H1 (cell line): ENCODE measurements around the gene RBMY1B. TPM values are rescaled to one million over a fixed set of nuclear protein-coding genes. Genes with fewer than 3 reads are reported as not detected.

Experiments used
- CTCF ChIA-PET: fragments of 300-600 bp; sonication (Branson Sonifier 250); formaldehyde crosslinking; loops from one replicate; lab custom pipeline; 2021; ENCODE audit not compliant: partially characterized antibody; lab: Charles Lee
- POLR2A ChIA-PET: fragments of 300-600 bp; sonication (Branson Sonifier 250); formaldehyde crosslinking; loops from one replicate; lab custom pipeline; 2021; ENCODE audit warnings: inconsistent platforms; ENCODE audit not compliant: partially characterized antibody; lab: Charles Lee
- DNase-seq, 2 experiments: peaks; one replicate each; pipeline versions ENCODE4 v3.0.0 to v3.0.0-alpha.2; 2010 to 2022; ENCODE audit warnings: low spot score in 2 of 2, low read depth in 1 of 2, mixed read lengths in 1 of 2
- FAIRE-seq: peaks from 2 replicates; lab custom pipeline; 2011; peaks lifted over from hg19 to GRCh38; lab: Jason Lieb, UNC
- H2AFZ ChIP-seq: 2 replicates; pipeline ENCODE4 v1.8.1; 2012; ENCODE audit warnings: low read length, inconsistent platforms
- H2AK5ac ChIP-seq: 2 replicates; pipeline ENCODE4 v1.6.1; 2013; ENCODE audit warnings: low read depth, low read length
- H2BK120ac ChIP-seq: replicated peaks from 2 replicates; pipeline ENCODE3; 2013; ENCODE audit warnings: low read depth, low read length, inconsistent platforms
- H2BK12ac ChIP-seq: 2 replicates; pipeline ENCODE4 v1.6.1; 2013; ENCODE audit warnings: low read depth, low read length
- H2BK15ac ChIP-seq: 2 replicates; pipeline ENCODE4 v1.6.1; 2013; ENCODE audit warnings: low read length
- H2BK20ac ChIP-seq: 2 replicates; pipeline ENCODE4 v1.6.1; 2013; ENCODE audit warnings: low read length
- H2BK5ac ChIP-seq: 2 replicates; pipeline ENCODE4 v1.6.1; 2013; ENCODE audit warnings: low read depth, low read length
- H3K14ac ChIP-seq: 2 replicates; pipeline ENCODE4 v1.6.1; 2013; ENCODE audit warnings: inconsistent platforms; ENCODE audit not compliant: insufficient read length
- H3K18ac ChIP-seq: 2 replicates; pipeline ENCODE4 v1.6.1; 2013; ENCODE audit warnings: low read length; ENCODE audit errors: extremely low read depth
- H3K23ac ChIP-seq: 2 replicates; pipeline ENCODE4 v1.6.1; 2013; ENCODE audit warnings: inconsistent platforms; ENCODE audit not compliant: insufficient read length
- H3K23me2 ChIP-seq: 2 replicates; pipeline ENCODE4 v1.6.1; 2013; ENCODE audit warnings: low read depth, low read length
- H3K27ac ChIP-seq: 2 replicates; pipeline ENCODE4 v1.6.1; 2011; ENCODE audit warnings: low read depth, low read length, inconsistent platforms
- H3K27me3 ChIP-seq, 4 experiments: replicated peaks in 1 of 4; 1 replicate in 1 of 4; 2 replicates in 3 of 4; pipeline versions ENCODE4 v1.6.1 to v1.8.1; 2011 to 2013; ENCODE audit warnings: low read length in 3 of 4, mild to moderate bottlenecking in 3 of 4, inconsistent platforms in 2 of 4, mixed read lengths in 2 of 4, moderate library complexity in 1 of 4; ENCODE audit not compliant: control insufficient read depth in 3 of 4, insufficient read depth in 3 of 4; ENCODE audit errors: extremely low read depth in 1 of 4
- H3K36me3 ChIP-seq, 4 experiments: 2 replicates each; pipeline versions ENCODE4 v1.6.1 to v1.8.1; 2011 to 2013; ENCODE audit warnings: mild to moderate bottlenecking in 4 of 4, low read length in 3 of 4, moderate library complexity in 2 of 4, control low read depth in 1 of 4, inconsistent platforms in 1 of 4; ENCODE audit not compliant: insufficient read depth in 4 of 4, control insufficient read depth in 2 of 4
- H3K4ac ChIP-seq: replicated peaks from 2 replicates; pipeline ENCODE3; 2013; ENCODE audit warnings: low read length, low read depth, mixed read lengths, inconsistent platforms; ENCODE audit not compliant: insufficient read length
- H3K4me1 ChIP-seq, 4 experiments: replicated peaks in 1 of 4; 1 replicate in 1 of 4; 2 replicates in 3 of 4; pipeline versions ENCODE4 v1.6.1 to v1.8.1; 2011 to 2013; ENCODE audit warnings: low read length in 3 of 4, inconsistent platforms in 2 of 4, mixed read lengths in 1 of 4; ENCODE audit not compliant: insufficient read depth in 4 of 4, control insufficient read depth in 3 of 4
- H3K4me2 ChIP-seq, 2 experiments: 2 replicates each; pipeline versions ENCODE4 v1.6.1 to v1.8.1; 2011 to 2013; ENCODE audit warnings: low read depth in 2 of 2, low read length in 2 of 2, control low read depth in 1 of 2, inconsistent platforms in 1 of 2, mild to moderate bottlenecking in 1 of 2; ENCODE audit not compliant: insufficient read depth in 1 of 2
- H3K4me3 ChIP-seq, 4 experiments: fragments of 200-600, 300-600 bp in 1 of 4; sonication (generic), shearing (Covaris generic), sonication (Bioruptor Twin) in 1 of 4; 2 replicates each; pipeline versions ENCODE4 v1.5.1 to v1.8.1; 2011 to 2016; ENCODE audit warnings: low read length in 4 of 4, low read depth in 3 of 4, control low read depth in 2 of 4, inconsistent platforms in 2 of 4, mild to moderate bottlenecking in 2 of 4, mixed read lengths in 1 of 4, moderate library complexity in 1 of 4; ENCODE audit not compliant: insufficient read depth in 2 of 4; ENCODE audit errors: extremely low read depth in 1 of 4
- H3K56ac ChIP-seq: replicated peaks from 2 replicates; pipeline ENCODE3; 2013; ENCODE audit warnings: low read depth, mild to moderate bottlenecking, mixed read lengths, low read length, inconsistent platforms; ENCODE audit not compliant: insufficient read length
- H3K79me1 ChIP-seq: 2 replicates; pipeline ENCODE4 v1.6.1; 2013; ENCODE audit warnings: low read depth, low read length, control low read depth
- H3K79me2 ChIP-seq, 2 experiments: 2 replicates each; pipeline versions ENCODE4 v1.6.1 to v1.8.1; 2012 to 2013; ENCODE audit warnings: low read length in 2 of 2, mild to moderate bottlenecking in 2 of 2, inconsistent platforms in 1 of 2; ENCODE audit not compliant: insufficient read depth in 2 of 2, control insufficient read depth in 1 of 2
- H3K9ac ChIP-seq, 4 experiments: replicated peaks in 1 of 4; 1 replicate in 1 of 4; 2 replicates in 3 of 4; pipeline versions ENCODE4 v1.6.1 to v1.8.1; 2011 to 2013; ENCODE audit warnings: low read depth in 3 of 4, low read length in 3 of 4, control low read depth in 2 of 4, mild to moderate bottlenecking in 2 of 4, moderate library complexity in 2 of 4, inconsistent platforms in 1 of 4; ENCODE audit errors: extremely low read depth in 1 of 4
- H3K9me3 ChIP-seq, 2 experiments: 2 replicates each; pipeline versions ENCODE4 v1.6.1 to v1.8.1; 2012 to 2013; ENCODE audit warnings: mild to moderate bottlenecking in 2 of 2, moderate library complexity in 2 of 2, control low read depth in 1 of 2, inconsistent platforms in 1 of 2, low read depth in 1 of 2, low read length in 1 of 2, mixed read lengths in 1 of 2; ENCODE audit not compliant: insufficient read depth in 2 of 2
- H4K20me1 ChIP-seq, 2 experiments: replicated peaks in 1 of 2; 2 replicates each; pipeline versions ENCODE3 to v1.8.1; 2011 to 2013; ENCODE audit warnings: inconsistent platforms in 2 of 2, low read length in 2 of 2, mild to moderate bottlenecking in 1 of 2; ENCODE audit not compliant: insufficient read depth in 2 of 2, control insufficient read depth in 1 of 2
- H4K5ac ChIP-seq: 2 replicates; pipeline ENCODE4 v1.6.1; 2013; ENCODE audit warnings: low read length, low read depth, mixed read lengths, inconsistent platforms; ENCODE audit not compliant: insufficient read length
- H4K8ac ChIP-seq: 2 replicates; pipeline ENCODE4 v1.8.0; 2013; ENCODE audit warnings: mild to moderate bottlenecking, moderate library complexity, low read length, inconsistent platforms; ENCODE audit not compliant: insufficient read depth; ENCODE audit errors: extremely low read depth
- H4K91ac ChIP-seq: replicated peaks from 2 replicates; pipeline ENCODE3; 2013; ENCODE audit warnings: low read length, mixed read lengths, inconsistent platforms; ENCODE audit not compliant: insufficient read length
- FOSL1 ChIP-seq: IDR thresholded peaks from 2 replicates; pipeline ENCODE4 v1.6.1; 2011; ENCODE audit warnings: mild to moderate bottlenecking, low read depth, low read length, moderate library complexity; ENCODE audit not compliant: insufficient read depth
- GTF2F1 ChIP-seq: IDR thresholded peaks from 2 replicates; pipeline ENCODE4 v1.6.1; 2012; ENCODE audit warnings: low read depth, low read length, improper control_type of control experiment, borderline replicate concordance
- NANOG ChIP-seq: IDR thresholded peaks from 2 replicates; pipeline ENCODE4 v1.6.1; 2011; ENCODE audit warnings: low read length, low read depth, mild to moderate bottlenecking, inconsistent platforms; ENCODE audit not compliant: insufficient read depth, poor library complexity, severe bottlenecking
- NRF1 ChIP-seq: IDR thresholded peaks from 2 replicates; pipeline ENCODE4 v1.6.1; 2011; ENCODE audit warnings: mild to moderate bottlenecking, low read depth, low read length, improper control_type of control experiment
- RAD21 ChIP-seq, 2 experiments: IDR thresholded peaks in 1 of 2; conservative IDR thresholded peaks in 1 of 2; 2 replicates each; pipeline ENCODE4 v1.6.1; 2011; ENCODE audit warnings: low read depth in 2 of 2, low read length in 2 of 2, improper control_type of control experiment in 1 of 2, inconsistent platforms in 1 of 2, mild to moderate bottlenecking in 1 of 2, moderate library complexity in 1 of 2
- RNF2 ChIP-seq: fragments of 200-900, 300-1000 bp; sonication (generic); IDR thresholded peaks from 2 replicates; pipeline ENCODE4 v1.7.1; 2016; ENCODE audit warnings: borderline replicate concordance, low read depth, mild to moderate bottlenecking, antibody characterized with exemption, low read length; ENCODE audit not compliant: poor library complexity, severe bottlenecking; ENCODE audit errors: missing control alignments
- SP2 ChIP-seq: IDR thresholded peaks from 2 replicates; pipeline ENCODE4 v1.6.1; 2012; ENCODE audit warnings: mild to moderate bottlenecking, low read length, inconsistent platforms
- SUZ12 ChIP-seq: fragments of 200-600 bp; sonication (generic); IDR thresholded peaks from 2 replicates; pipeline ENCODE4 v1.6.1; 2012; ENCODE audit warnings: mild to moderate bottlenecking, inconsistent platforms, low read length, moderate library complexity, mixed read lengths
- TCF12 ChIP-seq: IDR thresholded peaks from 2 replicates; pipeline ENCODE4 v1.6.1; 2011; ENCODE audit warnings: low read depth, mild to moderate bottlenecking, low read length
- WGBS, 2 experiments: shearing (Covaris generic) in 1 of 2; methylation state at CpG; one replicate each; pipeline versions ENCODE4 v1.1.6 to v1.1.7; 2013 to 2015; ENCODE audit warnings: low lambda C conversion rate in 2 of 2, mixed read lengths in 2 of 2, inconsistent platforms in 1 of 2, low coverage in 1 of 2, missing lambda C conversion rate in 1 of 2; ENCODE audit not compliant: insufficient replicate concordance in 2 of 2, insufficient coverage in 1 of 2, insufficient read length in 1 of 2; ENCODE audit errors: extremely low coverage in 1 of 2, missing lambda C conversion rate in 1 of 2; 5-methylcytosine and 5-hydroxymethylcytosine counted together
- polyA plus RNA-seq, 7 experiments: library from polyadenylated mRNA; depleted of rRNA in 3 of 7; stranded (reverse) in 5 of 7; unstranded in 2 of 7; fragments of >200 nt in 5 of 7; fragments of 200-250 nt in 2 of 7; gene quantifications; 1 replicate in 5 of 7; 2 replicates in 1 of 7; 4 replicates in 1 of 7; pipeline versions ENCODE4 v1.2.1 to v1.2.3, GENCODE V29; 2011 to 2013; ENCODE audit warnings: missing spikeins in 2 of 7, mixed read lengths in 2 of 7
- total RNA-seq: library from RNA; stranded (reverse); fragmentation: NEBNext Ultra II Directional; extraction: Animal tissue kit (Norgen Biotek cat#: 25700); gene quantifications from 2 replicates; pipeline ENCODE4 v1.2.1, GENCODE V29; 2021
- TF ChIP-seq, protein P1 (sequence below): IDR thresholded peaks from 2 replicates; pipeline ENCODE4 v1.6.1; 2012; ENCODE audit warnings: inconsistent platforms
- TF ChIP-seq, protein P2 (sequence below): IDR thresholded peaks from 2 replicates; pipeline ENCODE4 v1.6.1; 2011; ENCODE audit warnings: low read length, improper control_type of control experiment

The RBMY1B gene
- total and polyA plus RNA-seq, 2 of the 8 experiments (the other 6 are each of a cell fraction or from before 2014, with no cell fraction given): not detected

DNA sequence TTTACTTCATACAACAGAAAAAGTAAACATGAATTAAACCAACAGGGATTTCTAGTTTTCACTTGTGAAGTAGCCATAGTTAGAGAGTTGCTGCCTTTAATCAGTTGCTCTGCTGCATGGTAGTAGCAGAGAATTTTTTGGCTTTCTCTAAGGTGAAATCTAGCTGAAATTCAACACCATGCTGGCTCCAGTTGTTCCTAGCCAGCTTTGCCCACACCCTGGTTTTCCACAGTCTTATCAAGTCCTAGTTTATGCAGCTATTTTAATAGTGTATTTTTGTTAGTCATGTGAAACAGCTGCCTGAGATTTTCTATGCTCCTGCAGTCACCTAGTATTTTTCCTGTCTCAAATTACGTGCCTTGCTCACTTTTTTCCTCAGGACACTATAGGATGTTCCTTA, 28.2 kb upstream of the RBMY1B start:
- TF ChIP-seq RNF2: no peak
- no peak for TF ChIP-seq RAD21 (IDR thresholded peaks at IDR 0.05 in 1 of 2, conservative IDR thresholded peaks at IDR 0.05 in 1 of 2; ENCODE audit: low read depth in 2 of 2, low read length in 2 of 2)
- no peak for TF ChIP-seq TCF12
- TF ChIP-seq NRF1: no peak
- TF ChIP-seq, protein P1, sequence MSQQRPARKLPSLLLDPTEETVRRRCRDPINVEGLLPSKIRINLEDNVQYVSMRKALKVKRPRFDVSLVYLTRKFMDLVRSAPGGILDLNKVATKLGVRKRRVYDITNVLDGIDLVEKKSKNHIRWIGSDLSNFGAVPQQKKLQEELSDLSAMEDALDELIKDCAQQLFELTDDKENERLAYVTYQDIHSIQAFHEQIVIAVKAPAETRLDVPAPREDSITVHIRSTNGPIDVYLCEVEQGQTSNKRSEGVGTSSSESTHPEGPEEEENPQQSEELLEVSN: no peak
- TF ChIP-seq GTF2F1: no peak
- no peak for TF ChIP-seq NANOG
- TF ChIP-seq FOSL1: no peak
- no peak for TF ChIP-seq SUZ12
- TF ChIP-seq SP2: no peak
- TF ChIP-seq, protein P2, sequence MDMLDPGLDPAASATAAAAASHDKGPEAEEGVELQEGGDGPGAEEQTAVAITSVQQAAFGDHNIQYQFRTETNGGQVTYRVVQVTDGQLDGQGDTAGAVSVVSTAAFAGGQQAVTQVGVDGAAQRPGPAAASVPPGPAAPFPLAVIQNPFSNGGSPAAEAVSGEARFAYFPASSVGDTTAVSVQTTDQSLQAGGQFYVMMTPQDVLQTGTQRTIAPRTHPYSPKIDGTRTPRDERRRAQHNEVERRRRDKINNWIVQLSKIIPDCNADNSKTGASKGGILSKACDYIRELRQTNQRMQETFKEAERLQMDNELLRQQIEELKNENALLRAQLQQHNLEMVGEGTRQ: no peak
- TF ChIP-seq, all 59 proteins: peak for 0
- FAIRE-seq: no peak
- WGBS, 2 experiments: 60% methylated on average over 1 of the region's 1 CpG; no CpG with 5 or more reads in 1 of the 2 experiments
- Histone ChIP-seq H3K79me1 (no peaks in the 10 kb centered on the region), H3K27ac (no peak overlapping the region), H2BK5ac (no peak overlapping the region), H3K9ac (no peak overlapping the region), H3K36me3 (no peaks in the 10 kb centered on the region), H3K9me3 (peaks cover 4 to 17% of the 10 kb centered on the region in 2 experiments; a peak in 3 of 4 replicates), H4K20me1 (no peaks in the 10 kb centered on the region), H4K91ac (no peak overlapping the region), H2AFZ (no peak overlapping the region), H3K4ac (no peak overlapping the region), H4K8ac (no peak overlapping the region), H3K4me1 (no peaks in the 10 kb centered on the region), H3K23me2 (no peaks in the 10 kb centered on the region), H2BK20ac (no peak overlapping the region), H2BK120ac (no peak overlapping the region), H3K79me2 (no peaks in the 10 kb centered on the region), H3K56ac (no peak overlapping the region), H2AK5ac (no peak overlapping the region), H2BK12ac (no peak overlapping the region), H3K23ac (no peak overlapping the region), H3K14ac (no peak overlapping the region), H4K5ac (no peak overlapping the region), H3K4me3 (no peak overlapping the region), H3K18ac (no peak overlapping the region), H3K4me2 (no peak overlapping the region), H3K27me3 (no peaks in the 10 kb centered on the region), H2BK15ac (no peak overlapping the region)
- DNase-seq: no peak
- CTCF ChIA-PET: no interaction called here
- POLR2A ChIA-PET: no interaction called here
